Measurements from ENCODE around the gene OR1I1.
"Not testable (repeated sequence)": the region's sequence is repeated elsewhere in the genome, so short reads cannot be mapped to it uniquely, and the experiment has no call there.

Gene OR1I1, protein sequence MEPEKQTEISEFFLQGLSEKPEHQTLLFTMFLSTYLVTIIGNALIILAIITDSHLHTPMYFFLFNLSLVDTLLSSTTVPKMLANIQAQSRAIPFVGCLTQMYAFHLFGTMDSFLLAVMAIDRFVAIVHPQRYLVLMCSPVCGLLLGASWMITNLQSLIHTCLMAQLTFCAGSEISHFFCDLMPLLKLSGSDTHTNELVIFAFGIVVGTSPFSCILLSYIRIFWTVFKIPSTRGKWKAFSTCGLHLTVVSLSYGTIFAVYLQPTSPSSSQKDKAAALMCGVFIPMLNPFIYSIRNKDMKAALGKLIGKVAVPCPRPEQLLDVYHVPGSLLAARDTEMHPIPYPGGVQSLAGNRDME

DNA sequence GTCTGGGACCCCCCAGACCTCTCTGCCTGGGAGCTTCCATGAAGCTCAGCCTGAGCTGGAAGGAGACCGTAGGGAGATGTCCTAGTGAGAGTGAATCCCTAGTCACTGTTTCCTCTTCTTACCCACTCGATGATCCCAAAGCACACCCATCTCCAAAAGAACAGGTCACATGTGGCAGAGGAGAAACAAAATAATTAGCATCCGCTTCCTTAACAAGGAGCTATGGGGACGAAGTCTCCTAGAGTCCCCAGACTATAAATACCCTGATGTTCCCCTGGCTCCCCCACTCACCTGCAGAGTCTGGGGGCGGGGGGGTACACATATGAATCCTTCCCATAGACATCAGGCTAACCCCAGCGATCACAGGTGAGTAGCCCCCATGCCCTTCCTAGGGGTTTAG lies at the start of gene OR1I1:
Gene OR1I1, plus strand, starts transcription at position 301 of the 400 bp plus-strand sequence. CDS start 4,855 bp downstream, outside the sequence.
- H3K27me3 Mint-ChIP-seq = peaks cover 11% of the 10 kb centered on the region
- no peak within 1 kb of the TSS for H3K4me3 Mint-ChIP-seq
- no peaks in the 10 kb centered on the region for H3K4me1 Mint-ChIP-seq (ENCODE audit: low read depth)
- H3K9me3 Mint-ChIP-seq (ENCODE audit: low read depth) = no peaks in the 10 kb centered on the region
- no peaks in the 10 kb centered on the region for H3K36me3 Mint-ChIP-seq
- H3K27ac Mint-ChIP-seq = no peak within 1 kb of the TSS

DNA sequence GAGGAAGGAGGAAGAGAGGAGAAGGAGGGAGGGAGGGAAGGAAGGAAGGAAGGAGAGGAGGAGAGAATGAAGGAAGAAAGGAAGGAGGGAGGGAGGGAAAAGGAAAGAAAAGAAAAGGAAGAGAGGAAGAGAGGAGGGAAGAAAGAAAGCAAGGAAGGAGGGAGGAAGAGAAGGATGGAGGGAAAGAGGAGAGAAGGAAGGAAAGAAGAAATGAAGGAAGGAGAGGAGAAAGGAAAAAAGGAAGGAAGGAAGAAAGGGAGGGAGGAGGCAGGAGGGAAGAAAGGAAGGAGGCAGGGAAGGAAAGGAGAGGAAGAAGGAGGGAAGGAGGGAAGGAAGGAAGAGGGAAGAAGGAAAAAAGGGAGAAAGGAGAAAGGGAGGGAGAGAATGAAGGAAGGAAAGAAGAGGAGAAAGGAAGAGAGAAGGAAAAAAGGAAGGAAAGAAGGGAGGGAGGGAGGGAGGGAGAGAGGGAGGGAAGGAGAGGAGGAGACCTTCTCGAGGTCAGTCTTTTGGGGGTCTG lies 46.2 kb upstream of the OR1I1 start:
- Mint-ChIP-seq H3K4me1 (ENCODE audit: low read depth) (no peaks in the 10 kb centered on the region), H3K4me3 (no peak overlapping the region), H3K27ac (no peak overlapping the region), H3K27me3 (peaks cover 31% of the 10 kb centered on the region), H3K9me3 (ENCODE audit: low read depth) (no peaks in the 10 kb centered on the region), H3K36me3 (no peaks in the 10 kb centered on the region)

DNA sequence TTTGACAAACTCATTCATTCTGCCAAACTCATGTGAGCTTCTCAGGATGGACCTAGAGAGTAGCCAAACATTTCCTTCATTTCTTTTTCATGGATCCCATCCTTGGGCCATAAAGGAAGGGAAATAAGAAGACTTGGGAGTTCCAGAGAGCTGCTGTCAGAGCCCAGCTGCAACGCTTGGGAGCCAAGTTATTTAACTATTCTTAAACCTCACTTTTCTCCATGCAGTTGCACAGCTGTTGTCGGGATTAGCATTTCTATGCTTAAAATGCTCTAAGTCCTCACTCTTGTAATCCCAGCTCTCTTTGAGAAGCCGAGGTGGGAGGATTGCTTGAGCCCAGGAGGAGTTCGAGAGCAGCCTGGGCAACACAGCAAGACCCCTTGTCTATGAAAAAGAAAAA lies 44.4 kb upstream of the OR1I1 start:
- Mint-ChIP-seq H3K27ac (no peak overlapping the region), H3K27me3 (peaks cover 26% of the 10 kb centered on the region), H3K36me3 (no peaks in the 10 kb centered on the region), H3K4me1 (ENCODE audit: low read depth) (no peaks in the 10 kb centered on the region), H3K4me3 (no peak overlapping the region), H3K9me3 (ENCODE audit: low read depth) (no peaks in the 10 kb centered on the region)

DNA sequence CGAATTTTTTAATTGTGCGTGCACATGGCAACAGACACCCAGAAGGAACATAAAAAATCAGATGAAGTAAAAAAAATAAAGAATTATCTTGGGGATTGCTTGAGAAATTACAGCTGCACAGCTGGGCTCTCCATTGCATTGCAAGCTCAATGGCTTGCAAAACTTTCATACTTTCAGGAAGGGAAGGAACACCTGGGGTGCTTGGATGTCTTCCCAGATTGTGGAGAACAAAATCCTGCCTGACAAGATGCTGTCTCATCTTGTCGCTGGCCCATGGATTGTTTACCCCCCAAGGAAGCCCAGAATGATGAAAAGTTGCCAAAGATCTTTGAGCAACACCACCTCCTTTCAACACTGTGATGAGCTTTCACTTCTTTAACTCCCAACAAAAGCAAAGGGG lies 43.7 kb upstream of the OR1I1 start:
- H3K9me3 Mint-ChIP-seq (ENCODE audit: low read depth) = no peaks in the 10 kb centered on the region
- no peak overlapping the region for H3K27ac Mint-ChIP-seq
- no peak overlapping the region for H3K4me3 Mint-ChIP-seq
- H3K4me1 Mint-ChIP-seq (ENCODE audit: low read depth) = no peaks in the 10 kb centered on the region
- H3K36me3 Mint-ChIP-seq = no peaks in the 10 kb centered on the region
- H3K27me3 Mint-ChIP-seq = peaks cover 25% of the 10 kb centered on the region

GRCh38 chr19:15042003-15042402 lies 40.0 kb upstream of the OR1I1 start:
- Mint-ChIP-seq H3K27ac (no peak overlapping the region), H3K4me1 (ENCODE audit: low read depth) (no peaks in the 10 kb centered on the region), H3K4me3 (no peak overlapping the region), H3K36me3 (no peaks in the 10 kb centered on the region), H3K27me3 (peaks cover 22% of the 10 kb centered on the region), H3K9me3 (ENCODE audit: low read depth) (no peaks in the 10 kb centered on the region)

DNA sequence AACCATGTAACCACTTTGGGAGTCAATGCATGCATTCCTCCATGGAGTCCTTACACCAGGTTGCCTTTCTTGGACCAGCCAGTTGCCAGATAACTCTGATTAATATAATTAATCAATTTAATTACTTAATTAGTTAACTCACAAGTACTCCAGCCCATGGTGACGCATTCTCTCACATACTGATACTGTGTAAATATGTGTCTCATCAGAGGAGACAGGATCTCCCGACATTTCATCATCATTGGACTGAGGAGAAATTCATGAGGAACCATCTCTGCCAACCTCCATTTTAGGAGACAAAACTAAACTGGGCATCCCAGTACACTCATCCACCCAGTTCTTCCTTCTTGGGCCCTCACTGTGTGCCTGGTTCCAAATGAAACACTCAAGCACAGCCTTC lies 39.2 kb upstream of the OR1I1 start:
- Mint-ChIP-seq H3K36me3 (no peaks in the 10 kb centered on the region), H3K4me3 (no peak overlapping the region), H3K4me1 (ENCODE audit: low read depth) (no peaks in the 10 kb centered on the region), H3K27me3 (peaks cover 22% of the 10 kb centered on the region), H3K27ac (no peak overlapping the region), H3K9me3 (ENCODE audit: low read depth) (no peaks in the 10 kb centered on the region)

DNA sequence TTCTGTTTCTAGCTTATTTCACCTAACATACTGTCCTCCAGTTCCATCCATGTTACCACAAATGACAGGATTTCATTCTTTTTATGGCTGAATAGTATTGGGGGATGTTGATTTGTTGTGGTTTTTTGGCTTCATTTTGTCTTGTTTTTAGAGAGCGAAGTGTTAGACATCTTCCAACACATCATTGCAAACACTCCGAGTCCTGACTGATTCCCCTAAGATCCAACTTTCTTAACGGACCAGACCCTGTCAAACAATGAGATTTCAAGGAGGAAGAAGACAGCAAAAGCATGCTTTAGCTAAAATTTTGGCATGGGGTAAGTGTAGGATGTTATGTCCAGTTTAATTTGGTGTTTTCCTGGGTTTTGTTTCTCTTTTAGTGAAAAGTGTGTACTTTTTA lies 36.5 kb upstream of the OR1I1 start:
- no peak overlapping the region for H3K4me3 Mint-ChIP-seq
- no peak overlapping the region for H3K27ac Mint-ChIP-seq
- H3K27me3 Mint-ChIP-seq = peaks cover 18% of the 10 kb centered on the region
- no peaks in the 10 kb centered on the region for H3K9me3 Mint-ChIP-seq (ENCODE audit: low read depth)
- no peaks in the 10 kb centered on the region for H3K36me3 Mint-ChIP-seq
- H3K4me1 Mint-ChIP-seq (ENCODE audit: low read depth) = no peaks in the 10 kb centered on the region

DNA sequence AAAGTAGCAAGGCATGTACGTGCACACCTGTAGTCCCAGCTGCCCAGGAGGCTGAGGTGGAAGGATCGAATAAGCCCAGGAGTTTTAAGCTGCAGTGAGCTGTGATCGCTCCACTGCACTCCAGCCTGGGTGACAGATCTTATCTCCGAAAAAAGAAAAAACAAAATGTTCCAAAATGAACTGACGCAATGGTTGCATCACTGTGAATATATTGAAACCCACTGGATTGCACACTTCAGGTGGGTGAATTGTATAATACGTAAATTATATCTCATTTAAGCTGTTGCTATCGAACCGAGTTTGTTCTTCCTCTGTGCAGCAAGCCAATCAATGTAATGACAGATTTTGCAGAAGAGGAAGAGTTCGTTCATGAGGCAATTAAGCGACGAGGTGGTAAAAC lies 34.3 kb upstream of the OR1I1 start:
- Mint-ChIP-seq H3K4me3 (no peak overlapping the region), H3K36me3 (no peaks in the 10 kb centered on the region), H3K27ac (no peak overlapping the region), H3K4me1 (ENCODE audit: low read depth) (no peaks in the 10 kb centered on the region), H3K27me3 (peaks cover 28% of the 10 kb centered on the region), H3K9me3 (ENCODE audit: low read depth) (no peaks in the 10 kb centered on the region)

- H3K36me3 Mint-ChIP-seq = no peaks in the 10 kb centered on the region
- H3K4me3 Mint-ChIP-seq = no peak overlapping the region
- no peaks in the 10 kb centered on the region for H3K9me3 Mint-ChIP-seq (ENCODE audit: low read depth)
- H3K4me1 Mint-ChIP-seq (ENCODE audit: low read depth) = no peaks in the 10 kb centered on the region
- H3K27me3 Mint-ChIP-seq = peaks cover 28% of the 10 kb centered on the region
- H3K27ac Mint-ChIP-seq = no peak overlapping the region
Observed at GRCh38 chr19:15048128-15048527, 33.9 kb upstream of the OR1I1 start.

DNA sequence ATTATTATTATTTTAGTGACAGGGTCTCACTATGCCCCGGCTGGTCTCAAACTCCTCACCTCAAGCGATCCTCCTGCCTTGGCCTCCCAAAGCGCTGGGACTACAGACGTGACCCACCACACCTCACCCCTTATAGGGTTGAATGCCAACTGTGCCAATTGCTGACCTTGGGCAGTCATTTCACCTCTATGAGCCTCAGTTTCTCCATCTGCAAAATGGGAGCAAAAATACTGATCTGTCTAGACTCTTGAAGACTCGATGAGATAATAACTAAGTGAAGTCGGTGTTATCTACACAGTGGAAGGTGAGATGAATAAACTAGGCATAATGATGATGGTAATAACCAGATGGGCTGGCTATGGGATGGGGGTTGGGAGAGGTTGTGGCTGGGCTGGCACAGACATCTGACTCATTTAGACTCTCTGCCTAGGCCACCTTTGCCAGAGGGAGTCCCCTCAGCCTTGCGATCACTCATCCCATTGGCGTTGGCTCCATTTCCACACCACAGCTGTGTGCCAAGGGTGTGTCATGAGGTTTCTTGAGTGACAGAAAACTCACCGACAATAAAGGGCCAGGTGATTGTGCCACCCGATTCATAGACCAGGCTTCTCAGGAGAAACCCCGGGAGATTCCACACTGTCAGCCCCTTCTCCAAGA lies 33.0 kb upstream of the OR1I1 start, which contains the start of gene CASP14:
Gene CASP14, plus strand, starts transcription at position 596 of the 657 bp plus-strand sequence. CDS start 2,772 bp downstream, outside the sequence.
- H3K27ac Mint-ChIP-seq = peak within 1 kb of the TSS; percentile 13
- H3K4me1 Mint-ChIP-seq (ENCODE audit: low read depth) = no peaks in the 10 kb centered on the region
- H3K27me3 Mint-ChIP-seq = peaks cover 28% of the 10 kb centered on the region
- H3K4me3 Mint-ChIP-seq = no peak within 1 kb of the TSS
- no peaks in the 10 kb centered on the region for H3K36me3 Mint-ChIP-seq
- H3K9me3 Mint-ChIP-seq (ENCODE audit: low read depth) = no peaks in the 10 kb centered on the region

GRCh38 chr19:15050639-15051038 lies 31.4 kb upstream of the OR1I1 start:
- peaks cover 29% of the 10 kb centered on the region for H3K27me3 Mint-ChIP-seq
- H3K36me3 Mint-ChIP-seq = no peaks in the 10 kb centered on the region
- H3K4me3 Mint-ChIP-seq = no peak overlapping the region
- no peak overlapping the region for H3K27ac Mint-ChIP-seq
- no peaks in the 10 kb centered on the region for H3K4me1 Mint-ChIP-seq (ENCODE audit: low read depth)
- H3K9me3 Mint-ChIP-seq (ENCODE audit: low read depth) = no peaks in the 10 kb centered on the region

GRCh38 chr19:15062036-15062435 lies 20.0 kb upstream of the OR1I1 start:
- H3K4me3 Mint-ChIP-seq = no peak overlapping the region
- H3K36me3 Mint-ChIP-seq = peaks cover 2% of the 10 kb centered on the region
- no peaks in the 10 kb centered on the region for H3K4me1 Mint-ChIP-seq (ENCODE audit: low read depth)
- H3K27me3 Mint-ChIP-seq = peaks cover 23% of the 10 kb centered on the region
- peaks cover 6% of the 10 kb centered on the region for H3K9me3 Mint-ChIP-seq (ENCODE audit: low read depth)
- H3K27ac Mint-ChIP-seq = no peak overlapping the region

DNA sequence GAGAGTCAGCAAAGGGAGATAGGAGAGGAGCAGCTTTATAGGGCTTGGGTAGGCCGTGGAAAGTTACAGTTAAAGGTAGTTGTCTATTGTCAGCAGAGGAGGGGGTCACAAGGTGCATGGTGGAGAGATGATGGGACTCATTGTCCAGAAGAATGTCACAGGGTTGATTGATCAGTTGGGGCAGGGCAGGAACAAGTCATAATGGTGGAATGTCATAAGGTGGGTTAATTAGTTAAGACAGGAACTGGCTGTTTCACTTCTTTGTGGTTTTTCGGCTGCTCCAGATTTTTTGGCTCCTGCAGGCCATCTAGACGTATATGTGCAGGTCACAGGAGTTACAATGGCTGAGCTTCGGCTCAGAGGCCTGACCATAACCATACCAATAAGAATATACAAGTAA lies 11.6 kb upstream of the OR1I1 start:
- H3K27me3 Mint-ChIP-seq; H3K36me3 Mint-ChIP-seq; H3K27ac Mint-ChIP-seq; H3K4me3 Mint-ChIP-seq; H3K9me3 Mint-ChIP-seq (ENCODE audit: low read depth); H3K4me1 Mint-ChIP-seq (ENCODE audit: low read depth): not testable (repeated sequence)

DNA sequence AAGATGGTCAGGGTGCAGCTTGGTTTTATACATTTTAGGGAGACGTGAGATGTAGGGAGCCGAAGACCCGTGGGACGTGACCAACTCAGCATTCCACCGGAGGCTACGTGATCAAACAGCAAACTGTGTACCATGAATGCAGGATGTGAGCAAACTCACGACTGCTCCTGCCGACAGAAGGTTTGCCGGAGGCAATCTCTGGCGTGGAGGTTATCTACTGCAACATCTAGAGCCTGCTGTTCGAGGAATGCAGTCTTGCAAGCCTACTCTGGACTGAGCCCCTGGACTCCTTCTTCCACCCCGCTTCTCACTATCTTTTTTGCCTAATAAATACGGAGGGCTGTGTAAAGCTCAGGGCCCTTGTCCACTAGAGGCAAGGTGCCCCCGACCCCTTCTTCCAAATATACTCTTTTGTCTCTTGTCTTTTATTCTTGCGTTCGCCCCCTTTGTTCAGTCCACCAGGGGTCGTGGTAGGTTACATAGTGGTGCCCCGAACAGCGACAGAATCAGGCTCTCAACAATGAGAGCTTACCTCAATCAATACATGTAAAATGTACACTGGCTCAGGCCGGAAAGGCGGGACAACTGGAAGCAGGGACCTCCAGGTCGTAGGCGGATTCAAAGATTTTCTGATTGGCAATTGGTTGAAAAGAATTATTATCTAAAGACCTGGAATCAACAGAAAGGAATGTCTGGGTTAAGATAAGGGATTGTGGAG lies 8.9 kb upstream of the OR1I1 start:
- Mint-ChIP-seq H3K9me3 (ENCODE audit: low read depth) (no peaks in the 10 kb centered on the region), H3K27me3 (no peaks in the 10 kb centered on the region), H3K4me3 (no peak overlapping the region), H3K27ac (no peak overlapping the region), H3K4me1 (ENCODE audit: low read depth) (no peaks in the 10 kb centered on the region), H3K36me3 (no peaks in the 10 kb centered on the region)

GRCh38 chr19:15074371-15074770 lies 7.6 kb upstream of the OR1I1 start:
- H3K4me1 Mint-ChIP-seq (ENCODE audit: low read depth) = no peaks in the 10 kb centered on the region
- no peak overlapping the region for H3K4me3 Mint-ChIP-seq
- peaks cover 2% of the 10 kb centered on the region for H3K27me3 Mint-ChIP-seq
- H3K36me3 Mint-ChIP-seq = no peaks in the 10 kb centered on the region
- H3K9me3 Mint-ChIP-seq (ENCODE audit: low read depth) = no peaks in the 10 kb centered on the region
- H3K27ac Mint-ChIP-seq = no peak overlapping the region

Measured in activated naive CD8-positive, alpha-beta T cell (primary cell).